Right cardiac atrium (tissue), 5 donors: ENCODE measurements around the gene UBE2E3. TPM values are rescaled to one million over a fixed set of nuclear protein-coding genes. Genes with fewer than 3 reads are reported as not detected.
A peak's percentile ranks its signal among the peaks of the same experiment; 100 is the strongest.
"Not testable (repeated sequence)": the region's sequence is repeated elsewhere in the genome, so short reads cannot be mapped to it uniquely, and the experiment has no call there.

ENCODE experiments used
- ATAC-seq, 2 donors: fragments of 200-7000 bp; cut with Tn5 transposase; one replicate each; pipeline versions ENCODE4 v1.8.0 to v1.9.1; 2020; ENCODE audit warnings: moderate library complexity in 2 of 2, mild to moderate bottlenecking in 1 of 2
- DNase-seq, 3 donors: peaks; one replicate each; pipeline ENCODE4 v3.0.0-alpha.2; 2020
- H3K27ac ChIP-seq: one replicate; pipeline ENCODE4 v1.5.1; 2013; ENCODE audit warnings: mild to moderate bottlenecking, low read length, control low read depth, moderate library complexity
- H3K27me3 ChIP-seq: one replicate; pipeline ENCODE4 v1.6.1; 2013; ENCODE audit not compliant: control insufficient read depth, insufficient read depth
- H3K4me1 ChIP-seq: one replicate; pipeline ENCODE4 v1.6.1; 2013; ENCODE audit warnings: low read length; ENCODE audit not compliant: control insufficient read depth, insufficient read depth
- H3K4me3 ChIP-seq: one replicate; pipeline ENCODE4 v1.5.1; 2013; ENCODE audit warnings: low read length, control low read depth
- H3K9me3 ChIP-seq: one replicate; pipeline ENCODE4 v1.6.1; 2013; ENCODE audit warnings: low read length; ENCODE audit not compliant: control insufficient read depth
- WGBS: extraction: QIAGEN DNeasy Blood & Tissue Kit; methylation state at CpG from one replicate; pipeline ENCODE4 v1.1.7; 2013; 5-methylcytosine and 5-hydroxymethylcytosine counted together
- intact Hi-C, 4 donors: fragments of 100-400 bp; cut with DNase I; formaldehyde crosslinking; loops; one replicate each; pipeline versions ENCODE4 v1.11.0 to v1.14.0; 2022 to 2023
- polyA plus RNA-seq: library from polyadenylated mRNA; stranded (reverse); fragments of 200-250 nt; gene quantifications from one replicate; pipeline ENCODE4 v1.2.3, GENCODE V29; 2013
- total RNA-seq, 4 donors: library from RNA; stranded (reverse); fragmentation: NEBNext Ultra II Directional; extraction: Animal tissue kit (Norgen Biotek cat#: 25700); gene quantifications; one replicate each; pipeline ENCODE4 v1.2.1, GENCODE V29; 2021
- donor health status: healthy with polysubstance abuse.
- donor health status: DM: no; HTN: yes; CAD: no.
- donor health status: DM: no; HTN: no; CAD: no.
- donor health status: DM: no; HTN: yes; CAD: no; lungs with severe emphysema.
- donor health status: DM: yes; HTN: yes; CAD: no.

UBE2E3 gene
- total and polyA plus RNA-seq, 5 donors, result 51.4 to 61.2 (median 57.7) TPM

GRCh38 chr2:181036848-181037603 is 56.6 kb downstream of the UBE2E3 start:
- DNase-seq (no peak), ATAC-seq (no peak)
- Histone ChIP-seq H3K4me1 (no peaks in the 10 kb centered on the region), H3K27ac (no peak overlapping the region), H3K27me3 (no peaks in the 10 kb centered on the region), H3K4me3 (no peak overlapping the region), H3K9me3 (no peaks in the 10 kb centered on the region)
- intact Hi-C loops, result no loop called here
- WGBS, result 87% methylated on average over 4 of the region's 4 CpGs

- H3K4me3 ChIP-seq, result no peak overlapping the region
- 98% methylated on average over 1 of the region's 1 CpG for WGBS
- no peak overlapping the region for H3K27ac ChIP-seq
- no peaks in the 10 kb centered on the region for H3K27me3 ChIP-seq
- intact Hi-C loops, result no loop called here
- DNase-seq (no peak), ATAC-seq (no peak)
- no peaks in the 10 kb centered on the region for H3K9me3 ChIP-seq
- no peaks in the 10 kb centered on the region for H3K4me1 ChIP-seq
Observed at GRCh38 chr2:181037922-181038321, 57.5 kb downstream of the UBE2E3 start.

GRCh38 chr2:181038796-181039195 is 58.4 kb downstream of the UBE2E3 start:
- H3K27ac ChIP-seq, result no peak overlapping the region
- WGBS, result 92% methylated on average over 4 of the region's 4 CpGs
- H3K27me3 ChIP-seq, result no peaks in the 10 kb centered on the region
- ATAC-seq (no peak), DNase-seq (no peak)
- H3K4me3 ChIP-seq, result no peak overlapping the region
- no peaks in the 10 kb centered on the region for H3K9me3 ChIP-seq
- intact Hi-C loops, result no loop called here
- H3K4me1 ChIP-seq, result no peaks in the 10 kb centered on the region

GRCh38 chr2:181040839-181041238 is 60.4 kb downstream of the UBE2E3 start:
- H3K9me3 ChIP-seq, H3K4me3 ChIP-seq, intact Hi-C loops, H3K4me1 ChIP-seq, H3K27me3 ChIP-seq, ATAC-seq, H3K27ac ChIP-seq: not testable (repeated sequence)
- DNase-seq, result peak in 1 of 3 donors; percentile 10
- WGBS, result 94% methylated on average over 11 of the region's 11 CpGs

GRCh38 chr2:181041661-181042060 is 61.3 kb downstream of the UBE2E3 start:
- ATAC-seq (no peak), DNase-seq (no peak)
- no peak overlapping the region for H3K4me3 ChIP-seq
- no peaks in the 10 kb centered on the region for H3K9me3 ChIP-seq
- no peaks in the 10 kb centered on the region for H3K4me1 ChIP-seq
- no peaks in the 10 kb centered on the region for H3K27me3 ChIP-seq
- intact Hi-C loops, result no loop called here
- WGBS, result 85% methylated on average over 2 of the region's 2 CpGs
- H3K27ac ChIP-seq, result no peak overlapping the region

GRCh38 chr2:181042706-181043105 is 62.3 kb downstream of the UBE2E3 start:
- no peaks in the 10 kb centered on the region for H3K9me3 ChIP-seq
- no peak overlapping the region for H3K27ac ChIP-seq
- H3K27me3 ChIP-seq, result no peaks in the 10 kb centered on the region
- no peak for DNase-seq
- 74% methylated on average over 1 of the region's 1 CpG for WGBS
- H3K4me3 ChIP-seq, result no peak overlapping the region
- H3K4me1 ChIP-seq, result no peaks in the 10 kb centered on the region
- intact Hi-C loops, result no loop called here
- no peak for ATAC-seq

- H3K27me3 ChIP-seq, result no peaks in the 10 kb centered on the region
- intact Hi-C loops, result no loop called here
- WGBS, result 89% methylated on average over 1 of the region's 1 CpG
- H3K4me3 ChIP-seq, result no peak overlapping the region
- no peaks in the 10 kb centered on the region for H3K9me3 ChIP-seq
- DNase-seq, result no peak
- no peak overlapping the region for H3K27ac ChIP-seq
- H3K4me1 ChIP-seq, result no peaks in the 10 kb centered on the region
- no peak for ATAC-seq
Observed at GRCh38 chr2:181046833-181047232, 66.4 kb downstream of the UBE2E3 start.

GRCh38 chr2:181047829-181048228 is 67.4 kb downstream of the UBE2E3 start:
- WGBS, result 58% methylated on average over 4 of the region's 4 CpGs
- Histone ChIP-seq H3K9me3 (no peaks in the 10 kb centered on the region), H3K27ac (no peak overlapping the region), H3K4me1 (no peaks in the 10 kb centered on the region), H3K4me3 (no peak overlapping the region), H3K27me3 (no peaks in the 10 kb centered on the region)
- ATAC-seq, result no peak
- DNase-seq, result no peak
- intact Hi-C loops, result no loop called here

- no peak for ATAC-seq
Observed at GRCh38 chr2:181051861-181052522, 71.6 kb downstream of the UBE2E3 start.

GRCh38 chr2:181052523-181052891 is 72.1 kb downstream of the UBE2E3 start:
- no peak overlapping the region for H3K4me3 ChIP-seq
- no peak for ATAC-seq
- no peaks in the 10 kb centered on the region for H3K4me1 ChIP-seq
- no peak for DNase-seq
- intact Hi-C loops, result no loop called here
- H3K27ac ChIP-seq, result no peak overlapping the region
- H3K9me3 ChIP-seq, result no peaks in the 10 kb centered on the region
- no peaks in the 10 kb centered on the region for H3K27me3 ChIP-seq

More at GRCh38 chr2:181051861-181052522, 71.6 kb downstream of the UBE2E3 start:
- H3K4me1 ChIP-seq, result no peaks in the 10 kb centered on the region
- no peak overlapping the region for H3K4me3 ChIP-seq
- H3K27me3 ChIP-seq, result no peaks in the 10 kb centered on the region
- intact Hi-C loops, result no loop called here
- no peak for DNase-seq
- 84% methylated on average over 3 of the region's 3 CpGs for WGBS
- H3K27ac ChIP-seq, result no peak overlapping the region
- no peaks in the 10 kb centered on the region for H3K9me3 ChIP-seq

- H3K9me3 ChIP-seq, result no peaks in the 10 kb centered on the region
- no peaks in the 10 kb centered on the region for H3K4me1 ChIP-seq
- H3K27ac ChIP-seq, result no peak overlapping the region
- H3K4me3 ChIP-seq, result no peak overlapping the region
- H3K27me3 ChIP-seq, result no peaks in the 10 kb centered on the region
- intact Hi-C loops, result no loop called here
- DNase-seq, result no peak
- no peak for ATAC-seq
- 91% methylated on average over 2 of the region's 2 CpGs for WGBS
Observed at GRCh38 chr2:181054256-181054655, 73.9 kb downstream of the UBE2E3 start.
